Measurements from ENCODE around the gene DYNC1H1. TPM values are rescaled to one million over a fixed set of nuclear protein-coding genes. Genes with fewer than 3 reads are reported as not detected.

DYNC1H1 gene
- total and polyA plus RNA-seq, 10 donors, result 65.9 to 446 (median 351) TPM

GRCh38 chr14:102056694-102057442 is 92.5 kb downstream of the DYNC1H1 start:
- Histone ChIP-seq H3K36me3 (peaks cover 0 to 39% (median 16%) of the 10 kb centered on the region in 6 donors), H3K27me3 (replicated peaks in 1 of 7) (no peaks in the 10 kb centered on the region), H3K4me3 (no peak overlapping the region), H3K4me1 (peaks cover 0 to 21% (median 3%) of the 10 kb centered on the region in 6 donors), H3K9me3 (no peaks in the 10 kb centered on the region), H3K27ac (no peak overlapping the region)
- 86 to 94% (median 91%) methylated on average over 30 to 31 of the region's 31 CpGs for WGBS, 5 donors
- intact Hi-C loops (cut with DNase I; ENCODE audit: low total_unique reads), result no loop called here
- DNase-seq, result no peak
- TF ChIP-seq POLR2A (IDR thresholded peaks at IDR 0.05) (no peak), POLR2AphosphoS5 (IDR thresholded peaks at IDR 0.05) (peak in 2 of 3 donors; percentile 28 to 70), CTCF (IDR thresholded peaks at IDR 0.05 in 8 of 11, conservative IDR thresholded peaks at IDR 0.05 in 3 of 11) (no peak)

GRCh38 chr14:102057480-102058114 is 93.2 kb downstream of the DYNC1H1 start:
- TF ChIP-seq POLR2A (IDR thresholded peaks at IDR 0.05), result no peak
- TF ChIP-seq CTCF (IDR thresholded peaks at IDR 0.05 in 8 of 11, conservative IDR thresholded peaks at IDR 0.05 in 3 of 11), result no peak
- no peak for TF ChIP-seq POLR2AphosphoS5 (IDR thresholded peaks at IDR 0.05)
- 59 to 67% (median 61%) methylated on average over 10 of the region's 10 CpGs for WGBS, 5 donors
- no peak overlapping the region for H3K27ac ChIP-seq
- no peak overlapping the region for H3K4me3 ChIP-seq
- no peaks in the 10 kb centered on the region for H3K9me3 ChIP-seq
- peak; percentile 62 for DNase-seq
- intact Hi-C loops (cut with DNase I; ENCODE audit: low total_unique reads), result no loop called here
- H3K36me3 ChIP-seq, result peaks cover 0 to 32% (median 8%) of the 10 kb centered on the region in 6 donors
- peaks cover 0 to 24% (median 5%) of the 10 kb centered on the region in 6 donors for H3K4me1 ChIP-seq
- no peaks in the 10 kb centered on the region for H3K27me3 ChIP-seq (replicated peaks in 1 of 7)

GRCh38 chr14:102058146-102058545 is 93.8 kb downstream of the DYNC1H1 start:
- H3K4me3 ChIP-seq, result no peak overlapping the region

More at GRCh38 chr14:102058146-102058545, 93.8 kb downstream of the DYNC1H1 start:
- TF ChIP-seq CTCF (IDR thresholded peaks at IDR 0.05 in 8 of 11, conservative IDR thresholded peaks at IDR 0.05 in 3 of 11), result no peak
- no peak for TF ChIP-seq POLR2AphosphoS5 (IDR thresholded peaks at IDR 0.05)
- no peak for TF ChIP-seq POLR2A (IDR thresholded peaks at IDR 0.05)
- Histone ChIP-seq H3K27me3 (replicated peaks in 1 of 7) (no peaks in the 10 kb centered on the region), H3K27ac (no peak overlapping the region), H3K36me3 (peaks cover 0 to 26% (median 3%) of the 10 kb centered on the region in 6 donors), H3K9me3 (no peaks in the 10 kb centered on the region), H3K4me1 (peaks cover 0 to 30% (median 10%) of the 10 kb centered on the region in 6 donors)
- WGBS, 5 donors, result 58 to 79% (median 71%) methylated on average over 7 of the region's 7 CpGs
- peak; percentile 47 for DNase-seq
- intact Hi-C loops (cut with DNase I; ENCODE audit: low total_unique reads), result no loop called here

Data from spleen (tissue), 11 donors.